K562 (cell line): ENCODE measurements around the gene TRIM36. TPM values are rescaled to one million over a fixed set of nuclear protein-coding genes. Genes with fewer than 3 reads are reported as not detected.

ENCODE experiments used
- BRF1 ChIP-seq: IDR thresholded peaks from 3 replicates; pipeline ENCODE4 v1.6.1; 2011; ENCODE audit warnings: borderline replicate concordance, mild to moderate bottlenecking; ENCODE audit not compliant: insufficient read length; ENCODE audit errors: extremely low read depth
- HDAC6 ChIP-seq: IDR thresholded peaks from 2 replicates; pipeline ENCODE4 v1.6.1; 2012; ENCODE audit warnings: low read depth, mild to moderate bottlenecking, control low read depth, inconsistent platforms, low read length, moderate library complexity
- KDM2B ChIP-seq: fragments of 250-450 bp; sonication (Bioruptor Pico); IDR thresholded peaks from 2 replicates; pipeline ENCODE4 v1.8.0; 2021; ENCODE audit warnings: mild to moderate bottlenecking, moderate library complexity
- ZNF174 ChIP-seq: fragments of 250-450 bp; sonication (Bioruptor Pico); IDR thresholded peaks from 2 replicates; pipeline ENCODE4 v1.4.0; 2020; ENCODE audit warnings: mild to moderate bottlenecking
- ZNF444 ChIP-seq: fragments of 250-450 bp; sonication (Bioruptor Pico); IDR thresholded peaks from 2 replicates; pipeline ENCODE4 v1.4.0; 2020; ENCODE audit warnings: mild to moderate bottlenecking, moderate library complexity
- ZNF79 ChIP-seq: fragments of 250-450 bp; sonication (Bioruptor Pico); IDR thresholded peaks from 2 replicates; pipeline ENCODE4 v1.4.0; 2020; ENCODE audit warnings: low read depth, mild to moderate bottlenecking, moderate library complexity
- polyA plus RNA-seq, 8 experiments: library from polyadenylated mRNA; depleted of rRNA in 4 of 8; stranded (reverse) in 5 of 8; unstranded in 3 of 8; fragments of >200 nt; fragmentation: Nextera tagmentation in 2 of 8; fragmentation: Illumina TruSeq in 1 of 8; extraction: Ambion mirVana in 2 of 8; extraction: Trizol in 1 of 8; gene quantifications; 2 replicates each; pipeline versions ENCODE4 v1.2.1 to v1.2.3, GENCODE V29; 2011 to 2014; ENCODE audit warnings: inconsistent platforms in 1 of 8, missing spikeins in 1 of 8
- total RNA-seq, 7 experiments: library from RNA; depleted of rRNA in 6 of 7; stranded (reverse); fragments of >200 nt in 6 of 7; fragmentation: Illumina TruSeq in 2 of 7; extraction: Trizol in 2 of 7; gene quantifications; 2 replicates each; pipeline versions ENCODE4 v1.2.1 to v1.2.3, GENCODE V29; 2011 to 2021; ENCODE audit warnings: low replicate concordance in 1 of 7
- TF ChIP-seq, protein P1 (sequence below): fragments of 150-350 bp; conservative IDR thresholded peaks from 2 replicates; pipeline ENCODE4 v1.6.1; 2014; ENCODE audit warnings: low read length
- TF ChIP-seq, protein P2 (sequence below): fragments of 450-650 bp; IDR thresholded peaks from 2 replicates; pipeline ENCODE4 v1.6.1; 2016; ENCODE audit warnings: borderline replicate concordance

The TRIM36 gene
- total and polyA plus RNA-seq, 9 of the 15 experiments (the other 6 are each of a cell fraction or from before 2014, with no cell fraction given): 0.10 to 0.71 (median 0.31) TPM

- TF ChIP-seq, protein P1, sequence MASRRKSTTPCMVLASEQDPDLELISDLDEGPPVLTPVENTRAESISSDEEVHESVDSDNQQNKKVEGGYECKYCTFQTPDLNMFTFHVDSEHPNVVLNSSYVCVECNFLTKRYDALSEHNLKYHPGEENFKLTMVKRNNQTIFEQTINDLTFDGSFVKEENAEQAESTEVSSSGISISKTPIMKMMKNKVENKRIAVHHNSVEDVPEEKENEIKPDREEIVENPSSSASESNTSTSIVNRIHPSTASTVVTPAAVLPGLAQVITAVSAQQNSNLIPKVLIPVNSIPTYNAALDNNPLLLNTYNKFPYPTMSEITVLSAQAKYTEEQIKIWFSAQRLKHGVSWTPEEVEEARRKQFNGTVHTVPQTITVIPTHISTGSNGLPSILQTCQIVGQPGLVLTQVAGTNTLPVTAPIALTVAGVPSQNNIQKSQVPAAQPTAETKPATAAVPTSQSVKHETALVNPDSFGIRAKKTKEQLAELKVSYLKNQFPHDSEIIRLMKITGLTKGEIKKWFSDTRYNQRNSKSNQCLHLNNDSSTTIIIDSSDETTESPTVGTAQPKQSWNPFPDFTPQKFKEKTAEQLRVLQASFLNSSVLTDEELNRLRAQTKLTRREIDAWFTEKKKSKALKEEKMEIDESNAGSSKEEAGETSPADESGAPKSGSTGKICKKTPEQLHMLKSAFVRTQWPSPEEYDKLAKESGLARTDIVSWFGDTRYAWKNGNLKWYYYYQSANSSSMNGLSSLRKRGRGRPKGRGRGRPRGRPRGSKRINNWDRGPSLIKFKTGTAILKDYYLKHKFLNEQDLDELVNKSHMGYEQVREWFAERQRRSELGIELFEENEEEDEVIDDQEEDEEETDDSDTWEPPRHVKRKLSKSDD: no peak
- TF ChIP-seq ZNF79 (CRISPR knock-in tag): no peak
- TF ChIP-seq HDAC6: no peak
- TF ChIP-seq ZNF444: no peak
- no peak for TF ChIP-seq BRF1
- no peak for TF ChIP-seq ZNF174 (CRISPR knock-in tag)
- TF ChIP-seq KDM2B (CRISPR knock-in tag): no peak
- TF ChIP-seq, protein P2, sequence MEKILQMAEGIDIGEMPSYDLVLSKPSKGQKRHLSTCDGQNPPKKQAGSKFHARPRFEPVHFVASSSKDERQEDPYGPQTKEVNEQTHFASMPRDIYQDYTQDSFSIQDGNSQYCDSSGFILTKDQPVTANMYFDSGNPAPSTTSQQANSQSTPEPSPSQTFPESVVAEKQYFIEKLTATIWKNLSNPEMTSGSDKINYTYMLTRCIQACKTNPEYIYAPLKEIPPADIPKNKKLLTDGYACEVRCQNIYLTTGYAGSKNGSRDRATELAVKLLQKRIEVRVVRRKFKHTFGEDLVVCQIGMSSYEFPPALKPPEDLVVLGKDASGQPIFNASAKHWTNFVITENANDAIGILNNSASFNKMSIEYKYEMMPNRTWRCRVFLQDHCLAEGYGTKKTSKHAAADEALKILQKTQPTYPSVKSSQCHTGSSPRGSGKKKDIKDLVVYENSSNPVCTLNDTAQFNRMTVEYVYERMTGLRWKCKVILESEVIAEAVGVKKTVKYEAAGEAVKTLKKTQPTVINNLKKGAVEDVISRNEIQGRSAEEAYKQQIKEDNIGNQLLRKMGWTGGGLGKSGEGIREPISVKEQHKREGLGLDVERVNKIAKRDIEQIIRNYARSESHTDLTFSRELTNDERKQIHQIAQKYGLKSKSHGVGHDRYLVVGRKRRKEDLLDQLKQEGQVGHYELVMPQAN: no peak
Measured at GRCh38 chr5:115160975-115161475, 8.7 kb downstream of the TRIM36 start (continued).
